Measurements from ENCODE around the gene GRM8. TPM values are rescaled to one million over a fixed set of nuclear protein-coding genes. Genes with fewer than 3 reads are reported as not detected.

Gene GRM8
- total and polyA plus RNA-seq, 4 donors = 0.28 to 4.9 (median 2.8) TPM

DNA sequence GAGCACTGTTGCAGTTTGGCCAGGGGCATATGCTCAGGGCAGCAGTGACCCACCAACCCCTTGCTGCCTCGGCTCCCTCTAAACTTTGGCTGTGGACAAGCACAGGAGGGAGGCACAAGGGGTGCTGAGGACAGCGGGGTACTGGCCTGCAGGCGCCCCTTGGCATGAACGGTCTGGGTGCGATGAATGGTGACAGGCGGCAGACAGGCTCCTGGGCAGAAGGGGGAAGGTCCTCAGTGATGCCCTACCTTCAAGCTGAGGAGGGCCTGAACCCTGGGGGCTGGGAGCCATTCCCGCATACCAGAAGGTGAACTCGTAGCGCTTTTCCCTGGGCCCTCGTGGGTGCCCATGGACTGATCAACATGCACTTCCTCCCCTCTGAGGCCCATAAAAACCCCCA is 567.1 kb downstream of the GRM8 start:
- Histone ChIP-seq H3K27ac (ENCODE audit: low read depth in 1 of 2, low read length in 2 of 2) (no peak overlapping the region), H3K4me3 (ENCODE audit: low read depth in 1 of 3, low read length in 3 of 3) (no peak overlapping the region), H3K9me3 (ENCODE audit: control insufficient read depth in 4 of 4, low read length in 3 of 4) (peaks cover 0 to 9% (median 4%) of the 10 kb centered on the region in 4 donors), H3K36me3 (ENCODE audit: control insufficient read depth in 4 of 4, insufficient read depth in 3 of 4, low read depth in 1 of 4, low read length in 3 of 4) (no peaks in the 10 kb centered on the region), H3K27me3 (ENCODE audit: control insufficient read depth in 4 of 4, insufficient read depth in 4 of 4, low read length in 3 of 4) (no peaks in the 10 kb centered on the region), H3K9ac (ENCODE audit: low read depth in 1 of 2, low read length in 2 of 2) (no peak overlapping the region), H3K4me1 (ENCODE audit: control insufficient read depth in 4 of 4, insufficient read depth in 4 of 4, low read length in 3 of 4) (no peaks in the 10 kb centered on the region)
- 95% methylated on average over 10 of the region's 10 CpGs for WGBS
- no peak for DNase-seq (ENCODE audit: low spot score)
- TF ChIP-seq HNF4A (conservative IDR thresholded peaks at IDR 0.05) (no peak), GABPA (IDR thresholded peaks at IDR 0.05 in 1 of 2, conservative IDR thresholded peaks at IDR 0.05 in 1 of 2) (no peak), FOXA1 (IDR thresholded peaks at IDR 0.05) (no peak), YY1 (IDR thresholded peaks at IDR 0.05) (no peak), HNF4G (IDR thresholded peaks at IDR 0.05) (no peak), RXRA (IDR thresholded peaks at IDR 0.05) (no peak)
- TF ChIP-seq, protein P1, sequence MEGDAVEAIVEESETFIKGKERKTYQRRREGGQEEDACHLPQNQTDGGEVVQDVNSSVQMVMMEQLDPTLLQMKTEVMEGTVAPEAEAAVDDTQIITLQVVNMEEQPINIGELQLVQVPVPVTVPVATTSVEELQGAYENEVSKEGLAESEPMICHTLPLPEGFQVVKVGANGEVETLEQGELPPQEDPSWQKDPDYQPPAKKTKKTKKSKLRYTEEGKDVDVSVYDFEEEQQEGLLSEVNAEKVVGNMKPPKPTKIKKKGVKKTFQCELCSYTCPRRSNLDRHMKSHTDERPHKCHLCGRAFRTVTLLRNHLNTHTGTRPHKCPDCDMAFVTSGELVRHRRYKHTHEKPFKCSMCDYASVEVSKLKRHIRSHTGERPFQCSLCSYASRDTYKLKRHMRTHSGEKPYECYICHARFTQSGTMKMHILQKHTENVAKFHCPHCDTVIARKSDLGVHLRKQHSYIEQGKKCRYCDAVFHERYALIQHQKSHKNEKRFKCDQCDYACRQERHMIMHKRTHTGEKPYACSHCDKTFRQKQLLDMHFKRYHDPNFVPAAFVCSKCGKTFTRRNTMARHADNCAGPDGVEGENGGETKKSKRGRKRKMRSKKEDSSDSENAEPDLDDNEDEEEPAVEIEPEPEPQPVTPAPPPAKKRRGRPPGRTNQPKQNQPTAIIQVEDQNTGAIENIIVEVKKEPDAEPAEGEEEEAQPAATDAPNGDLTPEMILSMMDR (IDR thresholded peaks at IDR 0.05; ENCODE audit: low read depth, low read length, missing input control) = no peak

DNA sequence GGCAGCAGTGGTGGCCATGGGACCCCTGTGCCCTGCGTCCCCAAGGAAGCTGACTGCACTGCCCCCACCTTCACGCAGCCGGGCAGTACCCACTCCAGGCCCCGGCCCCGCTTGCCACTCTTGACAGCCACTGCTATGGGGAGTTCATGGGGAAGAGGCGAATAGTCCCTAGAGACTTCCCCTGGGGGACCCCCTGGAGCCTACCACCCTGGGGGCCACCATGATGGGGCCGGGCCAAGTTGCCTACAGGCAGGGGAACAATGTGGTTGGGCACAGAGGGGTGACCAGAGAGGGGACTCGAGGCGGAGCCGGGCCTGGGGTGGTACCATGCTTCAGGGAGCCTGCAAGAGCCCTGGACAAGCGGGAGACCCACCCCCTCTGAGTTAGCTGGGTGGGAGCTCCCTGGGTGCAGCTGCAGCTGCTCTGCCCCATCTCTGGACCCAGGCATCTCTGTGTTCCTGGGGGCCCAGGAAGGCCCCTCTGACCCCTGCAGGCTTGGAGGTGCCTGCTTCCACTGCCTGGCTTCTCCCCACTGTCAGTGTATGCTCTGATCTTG is 567.6 kb downstream of the GRM8 start:
- TF ChIP-seq HNF4G (IDR thresholded peaks at IDR 0.05) (no peak), JUND (IDR thresholded peaks at IDR 0.05) (no peak), FOXA1 (IDR thresholded peaks at IDR 0.05) (no peak), RAD21 (IDR thresholded peaks at IDR 0.05) (no peak)
- TF ChIP-seq, protein P2, sequence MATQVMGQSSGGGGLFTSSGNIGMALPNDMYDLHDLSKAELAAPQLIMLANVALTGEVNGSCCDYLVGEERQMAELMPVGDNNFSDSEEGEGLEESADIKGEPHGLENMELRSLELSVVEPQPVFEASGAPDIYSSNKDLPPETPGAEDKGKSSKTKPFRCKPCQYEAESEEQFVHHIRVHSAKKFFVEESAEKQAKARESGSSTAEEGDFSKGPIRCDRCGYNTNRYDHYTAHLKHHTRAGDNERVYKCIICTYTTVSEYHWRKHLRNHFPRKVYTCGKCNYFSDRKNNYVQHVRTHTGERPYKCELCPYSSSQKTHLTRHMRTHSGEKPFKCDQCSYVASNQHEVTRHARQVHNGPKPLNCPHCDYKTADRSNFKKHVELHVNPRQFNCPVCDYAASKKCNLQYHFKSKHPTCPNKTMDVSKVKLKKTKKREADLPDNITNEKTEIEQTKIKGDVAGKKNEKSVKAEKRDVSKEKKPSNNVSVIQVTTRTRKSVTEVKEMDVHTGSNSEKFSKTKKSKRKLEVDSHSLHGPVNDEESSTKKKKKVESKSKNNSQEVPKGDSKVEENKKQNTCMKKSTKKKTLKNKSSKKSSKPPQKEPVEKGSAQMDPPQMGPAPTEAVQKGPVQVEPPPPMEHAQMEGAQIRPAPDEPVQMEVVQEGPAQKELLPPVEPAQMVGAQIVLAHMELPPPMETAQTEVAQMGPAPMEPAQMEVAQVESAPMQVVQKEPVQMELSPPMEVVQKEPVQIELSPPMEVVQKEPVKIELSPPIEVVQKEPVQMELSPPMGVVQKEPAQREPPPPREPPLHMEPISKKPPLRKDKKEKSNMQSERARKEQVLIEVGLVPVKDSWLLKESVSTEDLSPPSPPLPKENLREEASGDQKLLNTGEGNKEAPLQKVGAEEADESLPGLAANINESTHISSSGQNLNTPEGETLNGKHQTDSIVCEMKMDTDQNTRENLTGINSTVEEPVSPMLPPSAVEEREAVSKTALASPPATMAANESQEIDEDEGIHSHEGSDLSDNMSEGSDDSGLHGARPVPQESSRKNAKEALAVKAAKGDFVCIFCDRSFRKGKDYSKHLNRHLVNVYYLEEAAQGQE (IDR thresholded peaks at IDR 0.05) = no peak
- TF ChIP-seq, protein P3, sequence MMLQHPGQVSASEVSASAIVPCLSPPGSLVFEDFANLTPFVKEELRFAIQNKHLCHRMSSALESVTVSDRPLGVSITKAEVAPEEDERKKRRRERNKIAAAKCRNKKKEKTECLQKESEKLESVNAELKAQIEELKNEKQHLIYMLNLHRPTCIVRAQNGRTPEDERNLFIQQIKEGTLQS (IDR thresholded peaks at IDR 0.05) = no peak
- TF ChIP-seq, protein P4, sequence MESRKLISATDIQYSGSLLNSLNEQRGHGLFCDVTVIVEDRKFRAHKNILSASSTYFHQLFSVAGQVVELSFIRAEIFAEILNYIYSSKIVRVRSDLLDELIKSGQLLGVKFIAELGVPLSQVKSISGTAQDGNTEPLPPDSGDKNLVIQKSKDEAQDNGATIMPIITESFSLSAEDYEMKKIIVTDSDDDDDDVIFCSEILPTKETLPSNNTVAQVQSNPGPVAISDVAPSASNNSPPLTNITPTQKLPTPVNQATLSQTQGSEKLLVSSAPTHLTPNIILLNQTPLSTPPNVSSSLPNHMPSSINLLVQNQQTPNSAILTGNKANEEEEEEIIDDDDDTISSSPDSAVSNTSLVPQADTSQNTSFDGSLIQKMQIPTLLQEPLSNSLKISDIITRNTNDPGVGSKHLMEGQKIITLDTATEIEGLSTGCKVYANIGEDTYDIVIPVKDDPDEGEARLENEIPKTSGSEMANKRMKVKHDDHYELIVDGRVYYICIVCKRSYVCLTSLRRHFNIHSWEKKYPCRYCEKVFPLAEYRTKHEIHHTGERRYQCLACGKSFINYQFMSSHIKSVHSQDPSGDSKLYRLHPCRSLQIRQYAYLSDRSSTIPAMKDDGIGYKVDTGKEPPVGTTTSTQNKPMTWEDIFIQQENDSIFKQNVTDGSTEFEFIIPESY (IDR thresholded peaks at IDR 0.05) = no peak
- TF ChIP-seq, protein P1 (IDR thresholded peaks at IDR 0.05; ENCODE audit: low read depth, low read length, missing input control) = no peak
- 95% methylated on average over 11 of the region's 11 CpGs for WGBS
- Histone ChIP-seq H3K4me1 (ENCODE audit: control insufficient read depth in 4 of 4, insufficient read depth in 4 of 4, low read length in 3 of 4) (no peaks in the 10 kb centered on the region), H3K9ac (ENCODE audit: low read depth in 1 of 2, low read length in 2 of 2) (no peak overlapping the region), H3K27me3 (ENCODE audit: control insufficient read depth in 4 of 4, insufficient read depth in 4 of 4, low read length in 3 of 4) (no peaks in the 10 kb centered on the region), H3K36me3 (ENCODE audit: control insufficient read depth in 4 of 4, insufficient read depth in 3 of 4, low read depth in 1 of 4, low read length in 3 of 4) (no peaks in the 10 kb centered on the region), H3K4me3 (ENCODE audit: low read depth in 1 of 3, low read length in 3 of 3) (no peak overlapping the region), H3K9me3 (ENCODE audit: control insufficient read depth in 4 of 4, low read length in 3 of 4) (peaks cover 0 to 4% (median under 1%) of the 10 kb centered on the region in 4 donors), H3K27ac (ENCODE audit: low read depth in 1 of 2, low read length in 2 of 2) (no peak overlapping the region)
- DNase-seq (ENCODE audit: low spot score) = no peak
